CD4-positive, alpha-beta T cell treated with Interleukin-10 for 1 hour (primary cell): ENCODE results near the gene ACSBG1.

ENCODE experiments used
- DNase-seq: peaks from one replicate; pipeline ENCODE4 v3.0.0-alpha.2; 2020

Gene ACSBG1

GRCh38 chr15:78129077-78129750 is 105.2 kb downstream of the ACSBG1 start:
- no peak for DNase-seq

- no peak for DNase-seq
Observed at GRCh38 chr15:78127882-78128281, 106.5 kb downstream of the ACSBG1 start.

DNA sequence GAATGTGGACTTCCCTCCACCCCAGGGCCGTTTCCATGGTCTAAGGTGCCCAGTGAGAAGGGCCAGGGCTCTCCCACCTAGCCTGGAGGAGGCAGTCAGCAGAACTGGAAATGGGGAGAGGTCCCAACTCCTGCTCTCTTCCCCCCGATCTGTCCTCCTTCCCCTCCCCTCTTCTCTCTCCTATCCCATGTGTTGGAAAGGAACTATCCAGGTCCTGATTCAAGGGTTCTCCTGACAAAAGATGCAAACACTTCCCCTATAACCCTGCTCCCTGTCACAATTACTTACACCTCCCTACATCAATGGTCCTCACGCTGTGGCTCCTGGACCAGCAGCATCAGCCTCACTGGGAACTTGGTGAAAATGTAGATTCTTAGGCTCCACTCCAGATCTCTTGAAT is 109.1 kb downstream of the ACSBG1 start:
- DNase-seq, result no peak

DNA sequence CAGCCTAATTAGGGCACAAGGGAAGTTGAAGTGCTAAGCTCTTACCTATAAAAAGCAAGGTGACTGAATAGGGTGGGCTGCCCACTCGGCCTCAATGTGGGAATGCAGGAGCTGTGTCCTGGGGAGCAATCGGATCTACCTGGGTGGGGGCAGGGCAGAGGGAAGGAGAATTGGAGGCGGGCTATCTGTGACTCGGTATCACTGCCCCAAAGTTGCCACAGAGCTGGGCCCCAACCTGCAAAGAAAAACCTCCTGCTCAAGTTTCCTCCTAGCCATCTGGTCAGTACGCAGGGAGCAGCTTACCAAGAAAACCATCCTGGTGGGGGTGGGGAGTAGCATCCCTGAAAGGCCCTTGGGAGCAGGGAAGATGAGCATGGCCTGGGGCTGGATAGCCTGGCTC is 113.8 kb downstream of the ACSBG1 start:
- DNase-seq, result no peak
